ENCODE results near the gene BMPR2. TPM values are rescaled to one million over a fixed set of nuclear protein-coding genes. Genes with fewer than 3 reads are reported as not detected.

The BMPR2 gene
- total and polyA plus RNA-seq, 2 of the 8 experiments (the other 6 are each of a cell fraction or from before 2014, with no cell fraction given): 5.5 to 19.8 TPM

DNA sequence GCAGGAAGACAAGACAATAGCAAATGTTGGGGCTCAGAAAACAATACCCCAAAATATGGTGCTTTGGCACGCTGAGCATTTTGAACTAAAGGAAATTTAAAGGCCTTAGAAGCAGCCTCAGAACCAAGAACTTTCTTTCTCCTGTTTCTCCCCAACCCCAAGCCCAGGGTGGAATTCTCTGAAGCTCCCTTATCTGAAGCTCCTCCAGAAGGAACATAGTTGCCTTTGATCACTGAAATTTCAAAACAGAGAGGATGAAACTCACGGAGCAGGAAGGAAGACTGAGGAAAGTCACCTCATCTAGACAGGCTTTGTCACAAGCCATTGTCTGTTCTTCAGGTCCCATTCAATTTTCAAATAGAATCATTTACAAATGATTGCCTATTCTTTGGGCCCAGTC lies 15.5 kb upstream of the BMPR2 start (continued):
- TF ChIP-seq, protein P1, sequence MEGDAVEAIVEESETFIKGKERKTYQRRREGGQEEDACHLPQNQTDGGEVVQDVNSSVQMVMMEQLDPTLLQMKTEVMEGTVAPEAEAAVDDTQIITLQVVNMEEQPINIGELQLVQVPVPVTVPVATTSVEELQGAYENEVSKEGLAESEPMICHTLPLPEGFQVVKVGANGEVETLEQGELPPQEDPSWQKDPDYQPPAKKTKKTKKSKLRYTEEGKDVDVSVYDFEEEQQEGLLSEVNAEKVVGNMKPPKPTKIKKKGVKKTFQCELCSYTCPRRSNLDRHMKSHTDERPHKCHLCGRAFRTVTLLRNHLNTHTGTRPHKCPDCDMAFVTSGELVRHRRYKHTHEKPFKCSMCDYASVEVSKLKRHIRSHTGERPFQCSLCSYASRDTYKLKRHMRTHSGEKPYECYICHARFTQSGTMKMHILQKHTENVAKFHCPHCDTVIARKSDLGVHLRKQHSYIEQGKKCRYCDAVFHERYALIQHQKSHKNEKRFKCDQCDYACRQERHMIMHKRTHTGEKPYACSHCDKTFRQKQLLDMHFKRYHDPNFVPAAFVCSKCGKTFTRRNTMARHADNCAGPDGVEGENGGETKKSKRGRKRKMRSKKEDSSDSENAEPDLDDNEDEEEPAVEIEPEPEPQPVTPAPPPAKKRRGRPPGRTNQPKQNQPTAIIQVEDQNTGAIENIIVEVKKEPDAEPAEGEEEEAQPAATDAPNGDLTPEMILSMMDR (IDR thresholded peaks at IDR 0.05; ENCODE audit: control extremely low read depth in 1 of 3, insufficient read depth in 1 of 3, low read depth in 1 of 3, low read length in 3 of 3): no peak
